ENCODE results near the gene CEACAM6.

DNA sequence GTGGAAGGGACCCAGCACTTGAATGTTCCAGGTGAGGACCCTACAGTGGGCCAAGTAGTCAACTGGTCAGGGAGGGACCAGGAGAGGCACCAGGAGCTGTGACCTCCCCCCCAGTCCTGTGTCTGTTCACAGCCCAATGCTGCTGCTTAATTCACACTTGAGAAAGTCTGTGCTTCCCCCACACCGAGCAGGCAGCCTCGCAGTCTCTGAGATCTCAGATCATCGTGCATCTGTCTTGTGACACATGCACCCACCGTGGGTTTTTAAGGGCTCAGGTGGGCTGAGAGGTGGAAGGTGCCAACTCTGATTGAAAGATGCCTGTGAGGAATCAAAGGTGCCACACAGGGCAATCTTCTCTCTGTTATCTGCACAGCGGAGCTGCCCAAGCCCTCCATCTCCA lies 40.7 kb upstream of the CEACAM6 start:
- TF ChIP-seq, protein P1, sequence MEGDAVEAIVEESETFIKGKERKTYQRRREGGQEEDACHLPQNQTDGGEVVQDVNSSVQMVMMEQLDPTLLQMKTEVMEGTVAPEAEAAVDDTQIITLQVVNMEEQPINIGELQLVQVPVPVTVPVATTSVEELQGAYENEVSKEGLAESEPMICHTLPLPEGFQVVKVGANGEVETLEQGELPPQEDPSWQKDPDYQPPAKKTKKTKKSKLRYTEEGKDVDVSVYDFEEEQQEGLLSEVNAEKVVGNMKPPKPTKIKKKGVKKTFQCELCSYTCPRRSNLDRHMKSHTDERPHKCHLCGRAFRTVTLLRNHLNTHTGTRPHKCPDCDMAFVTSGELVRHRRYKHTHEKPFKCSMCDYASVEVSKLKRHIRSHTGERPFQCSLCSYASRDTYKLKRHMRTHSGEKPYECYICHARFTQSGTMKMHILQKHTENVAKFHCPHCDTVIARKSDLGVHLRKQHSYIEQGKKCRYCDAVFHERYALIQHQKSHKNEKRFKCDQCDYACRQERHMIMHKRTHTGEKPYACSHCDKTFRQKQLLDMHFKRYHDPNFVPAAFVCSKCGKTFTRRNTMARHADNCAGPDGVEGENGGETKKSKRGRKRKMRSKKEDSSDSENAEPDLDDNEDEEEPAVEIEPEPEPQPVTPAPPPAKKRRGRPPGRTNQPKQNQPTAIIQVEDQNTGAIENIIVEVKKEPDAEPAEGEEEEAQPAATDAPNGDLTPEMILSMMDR (IDR thresholded peaks at IDR 0.05) = no peak
- TF ChIP-seq POLR2AphosphoS5 (IDR thresholded peaks at IDR 0.05) = no peak
